Rectal smooth muscle tissue (tissue), 1 donor: ENCODE data around the gene LRIG2.
"Not testable (repeated sequence)": the region's sequence is repeated elsewhere in the genome, so short reads cannot be mapped to it uniquely, and the experiment has no call there.

Source experiments
- H3K27ac ChIP-seq: one replicate; pipeline ENCODE4 v1.7.0; 2013; ENCODE audit warnings: low read depth, low read length, inconsistent platforms
- H3K27me3 ChIP-seq: one replicate; pipeline ENCODE4 v1.7.0; 2013; ENCODE audit warnings: low read length; ENCODE audit not compliant: control insufficient read depth, insufficient read depth
- H3K36me3 ChIP-seq: one replicate; pipeline ENCODE4 v1.7.0; 2013; ENCODE audit warnings: low read length; ENCODE audit not compliant: control insufficient read depth, insufficient read depth
- H3K4me1 ChIP-seq: one replicate; pipeline ENCODE4 v1.7.0; 2013; ENCODE audit warnings: low read length; ENCODE audit not compliant: control insufficient read depth, insufficient read depth
- H3K4me3 ChIP-seq: one replicate; pipeline ENCODE4 v1.7.0; 2013; ENCODE audit warnings: low read length
- H3K9ac ChIP-seq: one replicate; pipeline ENCODE4 v1.7.0; 2013; ENCODE audit warnings: low read length

LRIG2 gene

GRCh38 chr1:113041569-113042284 is 31.3 kb upstream of the LRIG2 start:
- H3K27ac ChIP-seq: no peak overlapping the region
- no peaks in the 10 kb centered on the region for H3K4me1 ChIP-seq
- no peak overlapping the region for H3K9ac ChIP-seq
- no peaks in the 10 kb centered on the region for H3K27me3 ChIP-seq
- no peak overlapping the region for H3K4me3 ChIP-seq
- H3K36me3 ChIP-seq: no peaks in the 10 kb centered on the region

DNA sequence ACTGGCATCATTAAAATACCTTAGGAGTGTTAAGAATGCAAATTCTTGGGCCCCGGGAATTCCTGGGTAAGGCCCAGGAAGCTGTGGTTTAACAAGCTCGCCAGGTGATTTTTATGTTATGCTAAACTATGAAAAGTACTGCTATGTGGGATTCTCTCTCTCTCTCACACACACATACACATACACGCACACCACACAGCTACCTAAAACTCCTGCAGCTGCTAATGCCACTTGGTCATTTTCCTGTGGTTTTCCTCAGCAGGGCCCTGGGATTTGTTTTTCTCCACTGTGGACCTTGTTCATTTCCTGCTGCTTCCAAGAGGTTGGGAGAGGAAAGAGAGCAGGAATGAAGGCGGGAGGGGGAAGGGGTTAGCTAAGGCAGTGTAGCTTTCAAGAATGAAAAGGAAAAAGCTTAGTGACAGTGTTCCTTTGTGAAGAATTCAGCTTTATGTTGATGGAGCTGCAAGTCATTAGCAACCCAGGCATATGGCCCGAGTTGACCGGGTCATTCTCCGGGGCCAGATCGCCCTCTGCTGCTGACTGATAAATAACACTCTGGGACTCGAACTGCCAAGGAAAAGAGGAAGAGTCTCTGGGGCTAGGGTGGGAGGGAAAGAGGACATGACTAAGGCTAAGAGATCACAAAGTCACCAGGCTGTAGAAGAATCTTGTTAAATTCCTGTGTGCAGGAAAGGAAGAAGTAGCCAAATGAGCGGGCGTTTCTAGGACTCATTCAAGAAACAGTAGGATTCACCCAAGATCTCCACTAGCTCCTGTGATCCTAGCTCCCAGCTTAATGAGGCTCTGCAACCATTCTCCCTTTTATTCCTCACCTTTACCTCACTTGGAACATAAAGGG is 30.5 kb upstream of the LRIG2 start:
- Histone ChIP-seq H3K4me3 (no peak overlapping the region), H3K27me3 (no peaks in the 10 kb centered on the region), H3K4me1 (no peaks in the 10 kb centered on the region), H3K9ac (no peak overlapping the region), H3K27ac (no peak overlapping the region), H3K36me3 (no peaks in the 10 kb centered on the region)

DNA sequence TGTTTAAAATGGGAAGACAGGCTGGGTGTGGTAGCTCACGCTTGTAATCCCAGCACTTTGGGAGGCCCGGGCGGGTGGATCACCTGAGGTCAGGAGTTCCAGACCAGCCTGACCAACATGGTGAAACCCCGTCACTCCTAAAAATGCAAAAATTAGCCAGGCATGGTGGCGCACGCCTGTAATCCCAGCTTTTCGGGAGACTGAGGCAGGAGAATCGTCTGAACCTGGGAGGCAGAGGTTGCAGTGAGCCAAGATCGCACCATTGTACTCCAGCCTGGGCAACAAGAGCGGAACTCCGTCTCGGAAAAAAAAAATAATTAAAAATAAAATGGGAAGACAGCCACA is 29.9 kb upstream of the LRIG2 start:
- H3K27ac ChIP-seq, H3K9ac ChIP-seq, H3K36me3 ChIP-seq, H3K4me3 ChIP-seq, H3K27me3 ChIP-seq, H3K4me1 ChIP-seq: not testable (repeated sequence)

DNA sequence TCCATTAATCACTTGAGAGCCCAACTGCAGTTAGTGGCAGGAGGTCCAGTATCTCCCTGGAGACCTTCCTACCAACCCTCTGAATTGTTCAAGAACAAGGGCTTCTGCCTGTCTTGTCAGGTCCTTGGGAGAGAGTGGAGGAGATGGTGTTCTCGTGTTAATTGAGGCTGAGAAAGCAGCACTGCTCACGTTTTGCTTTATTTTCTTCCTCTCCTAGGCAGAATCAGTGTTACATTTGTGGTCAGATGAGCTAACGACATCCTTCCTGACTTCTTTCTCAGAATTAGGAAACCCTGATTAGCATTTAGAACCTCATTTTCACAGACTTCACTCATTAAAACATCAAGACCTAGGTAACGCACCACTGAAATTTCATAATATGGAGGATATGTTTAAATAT is 26.4 kb upstream of the LRIG2 start:
- Histone ChIP-seq H3K27ac (no peak overlapping the region), H3K27me3 (no peaks in the 10 kb centered on the region), H3K36me3 (no peaks in the 10 kb centered on the region), H3K9ac (no peak overlapping the region), H3K4me3 (no peak overlapping the region), H3K4me1 (no peaks in the 10 kb centered on the region)

DNA sequence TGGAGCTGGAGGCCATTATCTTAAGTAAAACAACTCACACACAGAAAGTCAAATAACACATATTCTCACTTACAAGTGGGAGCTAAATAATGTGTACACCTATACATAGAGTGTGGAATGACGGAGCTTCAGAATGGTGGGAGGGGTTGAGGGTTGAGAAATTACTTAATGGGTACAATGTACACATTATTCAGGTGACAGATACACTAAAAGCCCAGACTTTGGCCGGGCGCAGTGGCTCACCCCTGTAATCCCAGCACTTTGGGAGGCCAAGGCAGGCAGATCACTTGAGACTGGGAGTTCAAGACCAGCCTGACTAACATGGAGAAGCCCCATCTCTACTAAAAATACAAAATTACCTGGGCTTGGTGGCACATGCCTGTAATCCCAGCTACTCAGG is 24.9 kb upstream of the LRIG2 start:
- no peak overlapping the region for H3K9ac ChIP-seq
- no peaks in the 10 kb centered on the region for H3K27me3 ChIP-seq
- no peak overlapping the region for H3K4me3 ChIP-seq
- H3K36me3 ChIP-seq: no peaks in the 10 kb centered on the region
- no peak overlapping the region for H3K27ac ChIP-seq
- H3K4me1 ChIP-seq: no peaks in the 10 kb centered on the region

DNA sequence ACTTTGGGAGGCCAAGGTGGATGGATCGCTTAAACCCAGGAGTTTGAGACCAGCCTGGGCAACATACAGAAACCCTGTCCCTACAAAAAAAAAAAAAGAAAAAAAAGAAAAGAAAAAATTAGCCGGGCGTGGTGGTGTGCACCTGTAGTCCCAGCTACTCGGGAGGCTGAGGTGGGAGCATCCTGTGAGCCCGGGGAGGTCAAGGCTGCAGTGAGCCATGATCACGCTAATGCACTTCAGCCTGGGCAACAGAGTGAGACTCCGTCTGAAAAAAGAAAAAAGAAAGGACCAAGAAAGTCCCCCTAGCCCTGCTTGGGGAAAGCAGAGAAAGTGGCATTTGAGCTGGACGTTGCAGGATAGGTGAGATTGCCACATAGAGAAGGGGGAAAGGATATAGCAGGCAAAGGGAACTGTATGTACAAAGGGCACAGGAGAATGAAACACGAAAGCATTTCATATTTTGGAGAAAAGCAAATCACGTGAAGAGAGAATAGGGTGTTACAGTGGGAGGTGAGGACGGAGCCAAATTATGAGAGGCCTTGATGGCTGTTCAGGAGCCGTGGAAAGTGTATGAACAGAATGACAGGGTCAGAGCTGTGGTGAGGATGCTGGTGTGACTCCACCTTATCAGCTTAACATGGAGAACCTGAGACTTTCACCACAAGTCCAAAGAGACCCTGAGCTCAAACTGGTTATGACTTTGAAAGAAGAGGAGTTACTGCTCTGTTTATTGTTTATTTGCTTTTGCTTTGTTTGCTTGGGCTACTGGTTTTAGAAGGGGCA is 19.5 kb upstream of the LRIG2 start:
- no peaks in the 10 kb centered on the region for H3K27me3 ChIP-seq
- H3K27ac ChIP-seq: no peak overlapping the region
- no peak overlapping the region for H3K9ac ChIP-seq

DNA sequence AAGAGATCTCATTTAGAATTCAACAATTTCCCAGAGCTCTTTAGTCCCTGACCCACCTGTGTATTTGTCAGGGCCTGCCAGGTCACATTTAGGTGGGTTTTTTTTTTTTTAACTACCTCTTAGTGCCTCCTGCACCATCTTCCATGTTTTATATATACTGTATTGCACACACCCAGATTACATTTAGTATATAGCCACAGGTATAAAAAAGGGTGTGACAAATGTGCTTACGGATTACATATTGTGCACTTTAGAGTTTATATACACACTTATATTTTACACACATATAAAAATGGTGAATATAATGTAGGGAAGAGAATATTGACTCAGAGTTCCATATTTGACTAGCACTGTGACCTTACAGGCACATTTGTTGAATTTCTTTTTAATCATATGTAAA is 17.4 kb upstream of the LRIG2 start:
- H3K27me3 ChIP-seq: no peaks in the 10 kb centered on the region
- H3K36me3 ChIP-seq: no peaks in the 10 kb centered on the region
- H3K27ac ChIP-seq: no peak overlapping the region
- no peak overlapping the region for H3K9ac ChIP-seq
- H3K4me1 ChIP-seq: no peaks in the 10 kb centered on the region
- H3K4me3 ChIP-seq: no peak overlapping the region

More for the DNA sequence above, 19.5 kb upstream of the LRIG2 start:
- Histone ChIP-seq H3K4me3 (no peak overlapping the region), H3K36me3 (no peaks in the 10 kb centered on the region), H3K4me1 (no peaks in the 10 kb centered on the region)

GRCh38 chr1:113057006-113057405 is 16.0 kb upstream of the LRIG2 start:
- Histone ChIP-seq H3K4me1 (no peaks in the 10 kb centered on the region), H3K27me3 (no peaks in the 10 kb centered on the region), H3K9ac (no peak overlapping the region), H3K4me3 (no peak overlapping the region), H3K36me3 (no peaks in the 10 kb centered on the region), H3K27ac (no peak overlapping the region)

- no peak overlapping the region for H3K27ac ChIP-seq
- H3K9ac ChIP-seq: no peak overlapping the region
- no peak overlapping the region for H3K4me3 ChIP-seq
- H3K4me1 ChIP-seq: no peaks in the 10 kb centered on the region
- no peaks in the 10 kb centered on the region for H3K27me3 ChIP-seq
- H3K36me3 ChIP-seq: no peaks in the 10 kb centered on the region
Observed at GRCh38 chr1:113058941-113059706, 13.9 kb upstream of the LRIG2 start.

DNA sequence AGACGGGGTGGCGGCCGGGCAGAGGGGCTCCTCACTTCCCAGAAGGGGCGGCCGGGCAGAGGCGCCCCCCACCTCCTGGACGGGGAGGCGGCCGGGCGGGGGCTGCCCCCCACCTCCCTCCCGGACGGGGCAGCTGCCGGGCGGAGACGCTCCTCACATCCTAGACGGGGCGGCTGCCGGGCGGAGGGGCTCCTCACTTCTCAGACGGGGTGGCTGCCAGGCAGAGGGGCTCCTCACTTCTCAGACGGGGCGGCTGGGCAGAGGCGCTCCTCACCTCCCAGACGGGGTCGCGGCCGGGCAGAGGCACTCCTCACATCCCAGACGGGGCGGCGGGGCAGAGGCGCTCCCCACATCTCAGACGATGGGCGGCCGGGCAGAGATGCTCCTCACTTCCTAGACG is 9.5 kb upstream of the LRIG2 start:
- H3K4me3 ChIP-seq, H3K4me1 ChIP-seq, H3K36me3 ChIP-seq, H3K27me3 ChIP-seq, H3K27ac ChIP-seq, H3K9ac ChIP-seq: not testable (repeated sequence)

DNA sequence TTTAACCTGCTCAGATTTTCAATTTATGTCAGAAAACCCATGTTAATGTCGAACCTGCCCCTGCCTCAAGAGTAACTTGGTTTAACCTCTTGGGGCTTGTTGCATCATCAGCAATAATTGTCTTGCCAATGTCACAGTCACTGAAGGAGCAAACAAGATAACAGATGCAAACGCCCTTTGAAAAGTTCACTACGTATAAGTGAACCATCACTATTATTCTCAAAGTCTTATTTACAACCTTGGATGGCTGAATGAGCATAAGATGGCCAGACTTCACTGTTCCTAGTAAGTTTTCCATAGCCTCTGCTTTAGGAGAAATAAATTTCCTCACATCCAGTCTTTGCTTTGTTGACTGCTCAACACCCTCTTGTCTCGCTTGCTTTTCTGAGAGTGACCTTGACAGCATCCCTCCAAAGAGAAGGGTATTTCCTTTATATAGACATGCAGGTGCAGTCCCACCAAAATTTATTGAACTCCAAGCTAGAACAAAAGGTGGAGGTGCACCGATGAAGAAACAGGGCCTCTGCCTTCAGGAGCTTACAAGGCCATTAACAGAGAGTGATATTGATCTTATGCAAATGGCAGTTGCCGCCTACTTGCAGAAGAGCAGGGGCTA is 749 bp upstream of the LRIG2 start:
- no peaks in the 10 kb centered on the region for H3K36me3 ChIP-seq
- peak overlapping the region; percentile 1 for H3K9ac ChIP-seq
- peaks cover 8% of the 10 kb centered on the region for H3K4me1 ChIP-seq
- H3K4me3 ChIP-seq: peak overlapping the region; percentile 99
- peak overlapping the region; percentile 96 for H3K27ac ChIP-seq
- no peaks in the 10 kb centered on the region for H3K27me3 ChIP-seq
